DOHH2 (cell line): ENCODE data around the gene ARFRP1.

Experiments used
- EZH2phosphoT487 ChIP-seq: fragments of 200-600 bp; sonication (generic); IDR thresholded peaks from 2 replicates; pipeline ENCODE4 v1.6.1; 2017; ENCODE audit warnings: borderline replicate concordance, mild to moderate bottlenecking, antibody characterized with exemption, low read length, moderate library complexity, mixed read lengths
- TF ChIP-seq, protein P1 (sequence below): fragments of 200-600 bp; sonication (generic); IDR thresholded peaks from one replicate; pipeline ENCODE4 v1.5.1; 2014; ENCODE audit warnings: antibody characterized with exemption, mild to moderate bottlenecking, low read depth, low read length; ENCODE audit not compliant: poor library complexity, severe bottlenecking

DNA sequence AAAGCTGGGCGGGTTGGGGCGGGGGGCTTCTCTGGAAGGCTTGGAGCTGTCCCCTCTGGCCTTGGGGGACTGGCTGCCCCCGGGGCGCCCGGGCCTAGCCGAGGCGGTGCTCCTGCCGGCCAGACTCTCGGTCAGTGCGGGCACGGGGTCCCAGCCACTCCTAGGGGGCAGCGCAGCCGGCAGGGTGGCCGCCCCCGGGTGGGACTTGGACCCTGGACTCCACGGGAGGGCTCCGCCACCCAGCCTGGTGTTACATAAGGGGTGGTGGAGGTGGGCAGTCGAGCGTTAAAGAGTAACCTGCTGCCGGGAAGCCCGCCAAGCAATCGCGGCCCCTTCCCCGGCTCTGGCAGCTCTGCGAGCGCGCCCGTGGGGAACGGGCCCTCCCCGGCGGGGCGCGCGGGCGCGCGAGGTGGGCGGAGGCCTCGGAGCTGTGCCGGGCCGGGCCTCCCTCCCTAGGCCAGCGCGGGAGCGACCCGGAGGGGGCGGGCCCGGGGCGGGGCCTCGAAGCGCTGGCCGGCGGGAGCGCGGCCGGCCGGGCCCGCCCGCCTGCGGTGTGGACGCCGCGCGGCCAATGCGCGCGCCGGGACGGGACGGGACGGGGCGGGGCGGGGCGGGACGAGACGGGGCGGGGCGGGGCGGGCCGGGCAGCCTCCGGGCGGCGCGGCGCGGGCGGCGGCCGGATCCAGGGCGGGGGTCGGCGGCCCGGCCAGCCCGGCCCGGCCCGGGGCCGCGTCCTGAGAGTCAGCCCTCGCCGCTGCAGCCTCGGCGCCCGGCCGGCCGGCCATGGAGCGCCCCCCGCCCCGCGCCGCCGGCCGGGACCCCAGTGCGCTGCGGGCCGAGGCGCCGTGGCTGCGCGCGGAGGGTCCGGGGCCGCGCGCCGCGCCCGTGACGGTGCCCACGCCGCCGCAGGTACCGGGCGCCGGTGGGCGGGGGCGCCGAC lies 31.6 kb upstream of the ARFRP1 start, which contains the start of gene SLC2A4RG:
- TF ChIP-seq, protein P1, sequence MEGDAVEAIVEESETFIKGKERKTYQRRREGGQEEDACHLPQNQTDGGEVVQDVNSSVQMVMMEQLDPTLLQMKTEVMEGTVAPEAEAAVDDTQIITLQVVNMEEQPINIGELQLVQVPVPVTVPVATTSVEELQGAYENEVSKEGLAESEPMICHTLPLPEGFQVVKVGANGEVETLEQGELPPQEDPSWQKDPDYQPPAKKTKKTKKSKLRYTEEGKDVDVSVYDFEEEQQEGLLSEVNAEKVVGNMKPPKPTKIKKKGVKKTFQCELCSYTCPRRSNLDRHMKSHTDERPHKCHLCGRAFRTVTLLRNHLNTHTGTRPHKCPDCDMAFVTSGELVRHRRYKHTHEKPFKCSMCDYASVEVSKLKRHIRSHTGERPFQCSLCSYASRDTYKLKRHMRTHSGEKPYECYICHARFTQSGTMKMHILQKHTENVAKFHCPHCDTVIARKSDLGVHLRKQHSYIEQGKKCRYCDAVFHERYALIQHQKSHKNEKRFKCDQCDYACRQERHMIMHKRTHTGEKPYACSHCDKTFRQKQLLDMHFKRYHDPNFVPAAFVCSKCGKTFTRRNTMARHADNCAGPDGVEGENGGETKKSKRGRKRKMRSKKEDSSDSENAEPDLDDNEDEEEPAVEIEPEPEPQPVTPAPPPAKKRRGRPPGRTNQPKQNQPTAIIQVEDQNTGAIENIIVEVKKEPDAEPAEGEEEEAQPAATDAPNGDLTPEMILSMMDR = no peak
- TF ChIP-seq EZH2phosphoT487 = no peak
